ENCODE measurements around the gene SNAPIN. TPM values are rescaled to one million over a fixed set of nuclear protein-coding genes. Genes with fewer than 3 reads are reported as not detected.
A peak's percentile ranks its signal among the peaks of the same experiment; 100 is the strongest.

SNAPIN gene
- total RNA-seq, 2 donors from 2014 or later, result 60.8 to 84.0 TPM

- Histone ChIP-seq H3K9me3 (no peaks in the 10 kb centered on the region), H3K4me1 (peaks cover 0 to 55% of the 10 kb centered on the region in 2 donors), H3K27me3 (no peaks in the 10 kb centered on the region), H3K4me3 (no peak overlapping the region), H3K36me3 (peaks cover 77% of the 10 kb centered on the region), H3K27ac (peak overlapping the region; percentile 52 to 71)
- TF ChIP-seq, protein P1, sequence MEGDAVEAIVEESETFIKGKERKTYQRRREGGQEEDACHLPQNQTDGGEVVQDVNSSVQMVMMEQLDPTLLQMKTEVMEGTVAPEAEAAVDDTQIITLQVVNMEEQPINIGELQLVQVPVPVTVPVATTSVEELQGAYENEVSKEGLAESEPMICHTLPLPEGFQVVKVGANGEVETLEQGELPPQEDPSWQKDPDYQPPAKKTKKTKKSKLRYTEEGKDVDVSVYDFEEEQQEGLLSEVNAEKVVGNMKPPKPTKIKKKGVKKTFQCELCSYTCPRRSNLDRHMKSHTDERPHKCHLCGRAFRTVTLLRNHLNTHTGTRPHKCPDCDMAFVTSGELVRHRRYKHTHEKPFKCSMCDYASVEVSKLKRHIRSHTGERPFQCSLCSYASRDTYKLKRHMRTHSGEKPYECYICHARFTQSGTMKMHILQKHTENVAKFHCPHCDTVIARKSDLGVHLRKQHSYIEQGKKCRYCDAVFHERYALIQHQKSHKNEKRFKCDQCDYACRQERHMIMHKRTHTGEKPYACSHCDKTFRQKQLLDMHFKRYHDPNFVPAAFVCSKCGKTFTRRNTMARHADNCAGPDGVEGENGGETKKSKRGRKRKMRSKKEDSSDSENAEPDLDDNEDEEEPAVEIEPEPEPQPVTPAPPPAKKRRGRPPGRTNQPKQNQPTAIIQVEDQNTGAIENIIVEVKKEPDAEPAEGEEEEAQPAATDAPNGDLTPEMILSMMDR (IDR thresholded peaks at IDR 0.05), result no peak
- no peak for DNase-seq (ENCODE audit: low spot score)
Measured at GRCh38 chr1:153643816-153644215, 14.7 kb upstream of the SNAPIN start.

- DNase-seq (ENCODE audit: low spot score), result no peak
- Histone ChIP-seq H3K27ac (peak overlapping the region in 1 of 2 donors; percentile 30), H3K4me1 (peaks cover 0 to 39% of the 10 kb centered on the region in 2 donors), H3K27me3 (no peaks in the 10 kb centered on the region), H3K4me3 (no peak overlapping the region), H3K36me3 (peaks cover 47% of the 10 kb centered on the region), H3K9me3 (no peaks in the 10 kb centered on the region)
- TF ChIP-seq, protein P1 (IDR thresholded peaks at IDR 0.05), result no peak
Measured at GRCh38 chr1:153646672-153647345, 11.7 kb upstream of the SNAPIN start.

- H3K27ac ChIP-seq, result peak overlapping the region in 1 of 2 donors; percentile 30
- no peak overlapping the region for H3K4me3 ChIP-seq
- TF ChIP-seq, protein P1 (IDR thresholded peaks at IDR 0.05), result no peak
- no peaks in the 10 kb centered on the region for H3K27me3 ChIP-seq
- H3K36me3 ChIP-seq, result peaks cover 42% of the 10 kb centered on the region
- H3K9me3 ChIP-seq, result no peaks in the 10 kb centered on the region
- H3K4me1 ChIP-seq, result peaks cover 0 to 34% of the 10 kb centered on the region in 2 donors
- no peak for DNase-seq (ENCODE audit: low spot score)
Measured at GRCh38 chr1:153647346-153647714, 11.2 kb upstream of the SNAPIN start.

DNA sequence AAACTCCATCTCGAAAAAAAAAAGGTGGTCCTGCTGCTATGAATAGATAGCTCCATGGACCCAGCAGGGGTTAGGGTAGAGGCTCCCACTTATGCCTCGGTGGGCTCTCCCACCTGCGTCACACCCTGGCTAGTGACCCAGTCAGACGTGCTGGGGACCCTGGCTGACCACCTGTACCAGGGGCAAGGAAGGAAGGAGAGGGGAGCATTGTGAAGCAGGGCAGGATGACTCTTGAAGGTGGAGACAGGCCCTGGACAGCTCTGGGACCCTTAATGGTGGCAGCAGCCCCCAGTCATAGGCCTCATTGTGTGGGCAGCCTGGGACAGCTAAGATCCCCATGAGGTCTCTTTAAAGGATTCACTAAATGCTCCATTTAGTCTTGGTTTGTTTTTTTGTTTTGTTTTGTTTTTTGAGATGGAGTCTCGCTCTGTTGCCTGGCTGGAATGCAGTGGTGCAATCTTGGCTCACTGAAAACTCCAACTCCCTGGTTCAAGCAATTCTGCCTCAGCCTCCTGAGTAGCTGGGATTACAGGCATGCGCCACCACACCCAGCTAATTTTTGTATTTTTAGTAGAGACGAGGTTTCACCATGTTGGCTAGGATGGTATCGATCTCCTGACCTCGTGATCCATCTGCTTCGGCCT, 10.4 kb upstream of the SNAPIN start:
- Histone ChIP-seq H3K9me3 (no peaks in the 10 kb centered on the region), H3K4me3 (no peak overlapping the region), H3K4me1 (peaks cover 0 to 30% of the 10 kb centered on the region in 2 donors), H3K27ac (peak overlapping the region; percentile 7 to 16), H3K36me3 (peaks cover 34% of the 10 kb centered on the region), H3K27me3 (no peaks in the 10 kb centered on the region)
- TF ChIP-seq, protein P1 (IDR thresholded peaks at IDR 0.05), result no peak
- no peak for DNase-seq (ENCODE audit: low spot score)

- no peaks in the 10 kb centered on the region for H3K9me3 ChIP-seq
- no peak overlapping the region for H3K4me3 ChIP-seq
- H3K27me3 ChIP-seq, result no peaks in the 10 kb centered on the region
- H3K4me1 ChIP-seq, result peaks cover 0 to 18% of the 10 kb centered on the region in 2 donors
- peaks cover 22% of the 10 kb centered on the region for H3K36me3 ChIP-seq
- TF ChIP-seq, protein P1 (IDR thresholded peaks at IDR 0.05), result no peak
- peak overlapping the region; percentile 4 to 40 for H3K27ac ChIP-seq
- DNase-seq (ENCODE audit: low spot score), result no peak
Measured at GRCh38 chr1:153649137-153649862, 9.2 kb upstream of the SNAPIN start.

Measured in right atrium auricular region (tissue), 2 donors.